ENCODE data around the gene NACAD.
"Not testable (repeated sequence)": the region's sequence is repeated elsewhere in the genome, so short reads cannot be mapped to it uniquely, and the experiment has no call there.

NACAD gene

DNA sequence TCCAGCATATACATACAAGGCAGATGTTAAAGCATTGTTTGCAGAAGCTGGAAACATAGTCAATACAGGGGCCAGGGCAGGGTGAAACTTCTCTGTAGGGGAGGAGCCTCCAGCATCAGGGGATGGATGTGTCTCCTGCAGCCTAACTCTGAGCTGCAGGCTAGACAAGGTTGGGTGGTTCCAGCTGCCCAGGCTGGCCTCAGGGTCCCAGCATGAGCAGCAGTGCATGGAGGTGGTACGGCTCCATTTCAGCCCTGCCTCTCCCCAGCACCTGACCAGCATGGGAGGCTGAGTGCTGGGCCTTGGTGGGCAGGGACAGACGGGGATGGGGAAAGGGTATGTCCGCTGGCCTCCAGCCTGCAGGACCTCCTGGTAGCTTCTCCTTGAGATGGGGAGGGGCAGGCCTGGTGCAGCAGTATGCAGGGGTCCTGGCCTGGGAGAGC lies 30.1 kb upstream of the NACAD start:
- in situ Hi-C loops (cut with MboI; ENCODE audit: low sequenced_read_pairs) = no loop called here

DNA sequence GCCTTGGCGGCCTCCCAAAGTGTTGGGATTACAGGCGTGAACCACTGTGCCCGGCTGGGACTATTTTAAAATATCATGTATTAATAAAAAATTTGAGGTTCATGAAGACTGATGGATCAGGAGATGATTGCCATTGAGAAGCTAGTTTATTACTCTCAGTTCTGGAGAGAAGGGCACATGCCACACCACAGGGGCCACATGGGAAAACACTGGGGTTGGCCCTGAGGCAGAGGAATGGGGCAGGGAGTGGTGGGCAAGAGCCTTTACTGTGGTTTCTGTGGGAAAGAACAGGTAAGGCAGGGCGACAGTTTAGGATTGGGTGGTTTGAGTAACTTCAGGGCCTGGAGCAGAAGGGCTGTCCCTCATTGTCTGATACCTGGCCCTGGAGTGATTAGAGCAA lies 29.5 kb upstream of the NACAD start:
- in situ Hi-C loops (cut with MboI; ENCODE audit: low sequenced_read_pairs) = no loop called here

DNA sequence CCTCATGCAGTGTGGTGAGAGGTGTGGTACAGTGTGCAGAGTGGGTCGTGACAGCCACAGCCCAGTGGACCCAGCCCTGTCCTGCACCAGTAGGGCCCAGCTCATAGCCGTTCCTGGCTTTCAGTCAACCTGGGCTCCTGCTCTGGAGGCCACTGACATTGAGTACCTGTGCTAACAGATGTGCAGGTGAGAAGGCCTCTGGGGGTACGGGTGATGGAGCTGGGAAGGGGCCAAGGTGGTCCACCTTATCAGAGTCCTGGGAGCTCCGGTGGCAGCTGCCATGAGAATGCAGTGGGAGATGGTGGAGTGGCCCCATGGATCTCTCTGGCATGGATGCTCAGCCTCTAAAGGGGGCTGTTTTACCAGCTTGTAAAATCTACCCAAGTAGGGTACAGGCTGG lies 28.8 kb upstream of the NACAD start:
- in situ Hi-C loops (cut with MboI; ENCODE audit: low sequenced_read_pairs) = no loop called here

DNA sequence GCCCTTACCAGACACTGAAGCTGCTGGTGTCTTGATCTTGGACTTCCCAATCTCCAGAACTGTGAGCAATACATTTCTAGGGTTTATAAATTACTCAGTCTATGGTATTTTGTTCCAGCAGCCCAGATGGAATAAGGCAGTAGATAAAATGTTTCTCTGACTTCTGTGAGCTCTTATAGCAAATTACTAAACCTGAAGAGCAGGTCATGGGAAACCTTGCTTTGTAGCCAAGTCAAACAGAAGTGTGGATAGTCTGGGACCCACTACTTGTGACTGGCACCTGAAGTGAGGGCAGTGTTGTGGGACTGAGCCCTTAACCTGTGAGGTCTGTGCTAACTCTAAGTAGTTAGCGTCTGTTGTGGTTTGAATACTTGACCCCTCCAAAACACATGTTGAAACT lies 27.3 kb upstream of the NACAD start:
- in situ Hi-C loops (cut with MboI; ENCODE audit: low sequenced_read_pairs) = no loop called here

DNA sequence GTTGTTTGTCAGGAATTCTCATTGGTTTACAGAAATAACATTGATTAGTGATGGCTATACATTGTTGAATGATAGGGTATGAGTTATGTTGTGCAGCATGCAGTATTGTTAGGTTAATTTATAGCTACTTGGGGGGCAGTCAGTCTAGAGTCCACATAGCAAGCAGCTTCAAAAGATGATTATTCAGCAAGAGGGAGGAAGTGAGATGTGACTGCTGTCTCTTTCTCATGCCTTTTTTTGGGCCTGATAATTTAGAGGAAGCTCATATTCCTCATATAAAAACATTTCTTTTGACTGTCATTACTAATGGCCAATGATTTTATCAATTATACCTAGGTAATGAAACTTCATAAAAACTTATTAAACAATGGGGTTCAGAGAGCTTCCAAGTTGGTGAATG lies 26.2 kb upstream of the NACAD start:
- in situ Hi-C loops (cut with MboI; ENCODE audit: low sequenced_read_pairs) = no loop called here

DNA sequence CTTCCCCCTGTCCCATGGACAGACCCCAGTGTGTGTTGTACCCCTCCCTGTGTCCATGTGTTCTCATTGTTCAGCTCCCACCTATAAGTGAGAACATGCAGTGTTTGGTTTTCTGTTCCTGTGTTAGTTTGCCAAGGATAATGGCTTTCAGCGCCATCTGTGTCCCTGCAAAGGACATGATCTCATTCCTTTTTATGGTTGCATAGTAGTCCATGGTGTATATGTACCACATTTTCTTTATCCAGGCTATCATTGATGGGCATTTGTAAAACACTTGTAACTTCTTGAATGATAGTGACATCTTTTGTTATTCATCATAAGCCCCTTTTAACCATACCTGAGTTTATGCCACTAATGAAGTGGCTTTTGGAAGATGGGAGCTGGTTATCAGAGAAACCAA lies 25.5 kb upstream of the NACAD start:
- in situ Hi-C loops (cut with MboI; ENCODE audit: low sequenced_read_pairs) = not testable (repeated sequence)

DNA sequence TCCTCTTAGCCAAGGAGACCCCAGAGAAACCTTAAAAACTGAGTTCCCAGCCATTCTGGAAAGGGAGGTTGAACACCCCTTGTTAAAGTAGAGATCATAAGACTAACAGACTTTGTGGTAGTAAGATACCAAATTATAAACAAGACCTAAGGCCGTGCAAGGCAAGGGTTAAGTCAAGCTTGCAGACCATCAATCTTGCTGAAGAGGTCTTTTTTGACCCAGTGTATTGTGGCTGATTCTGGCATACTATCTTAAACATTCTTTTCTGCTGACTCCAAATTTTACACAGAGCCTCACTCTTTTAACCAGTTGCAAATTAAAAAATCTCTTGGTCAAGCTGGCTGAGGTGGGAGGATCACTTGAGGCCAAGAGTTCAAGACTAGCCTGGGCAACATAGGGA lies 23.9 kb upstream of the NACAD start:
- in situ Hi-C loops (cut with MboI; ENCODE audit: low sequenced_read_pairs) = no loop called here

DNA sequence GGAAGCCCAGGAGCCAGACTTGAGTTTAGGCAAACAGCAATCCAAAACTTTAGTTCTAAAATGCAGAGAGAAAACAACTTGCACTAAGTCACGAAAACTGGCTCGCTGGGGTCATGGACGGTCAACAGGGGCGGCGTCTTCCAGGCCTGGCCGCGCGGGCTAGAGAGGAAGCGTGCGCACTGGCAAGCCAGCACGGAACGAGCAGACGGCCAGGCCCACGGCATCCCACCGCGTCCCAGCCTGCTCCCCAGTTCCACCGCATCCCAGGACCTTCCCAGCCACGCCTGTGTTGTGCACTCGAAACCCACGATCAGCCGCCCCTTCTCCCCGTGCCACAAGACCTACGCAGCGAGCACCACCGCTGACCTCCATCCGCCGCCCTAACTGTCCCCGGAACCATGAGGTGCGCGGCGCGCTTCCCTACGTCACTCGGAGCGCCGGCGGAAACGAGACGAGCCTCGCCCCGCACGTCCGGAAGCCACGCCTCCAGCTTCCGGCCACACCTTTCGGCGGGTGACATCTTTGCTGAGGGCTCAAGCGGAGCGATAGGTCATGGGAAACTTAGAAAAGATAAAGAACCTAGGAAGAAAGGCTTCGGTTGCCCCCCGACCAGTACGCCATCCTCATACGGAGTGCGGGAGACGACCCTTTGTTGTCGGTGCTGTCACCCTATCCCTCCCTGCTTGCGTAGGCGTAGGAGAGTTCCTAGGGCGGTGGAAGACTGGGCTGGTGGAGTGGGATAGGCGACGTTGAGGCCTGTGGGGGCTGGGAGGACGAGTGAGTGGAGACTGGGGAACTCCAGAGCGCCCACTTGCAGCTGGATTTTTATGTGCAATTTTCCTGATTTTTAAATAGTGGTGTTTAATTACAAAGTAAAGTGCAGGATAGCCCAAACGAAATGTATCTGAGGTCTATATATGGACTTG lies 22.8 kb upstream of the NACAD start, which contains the start of gene TBRG4:
TBRG4 (minus strand) TSS at position 400 of the 926 bp plus-strand sequence. CDS start 2,460 bp downstream, outside the sequence.
- in situ Hi-C loops (cut with MboI; ENCODE audit: low sequenced_read_pairs) = no loop called here

DNA sequence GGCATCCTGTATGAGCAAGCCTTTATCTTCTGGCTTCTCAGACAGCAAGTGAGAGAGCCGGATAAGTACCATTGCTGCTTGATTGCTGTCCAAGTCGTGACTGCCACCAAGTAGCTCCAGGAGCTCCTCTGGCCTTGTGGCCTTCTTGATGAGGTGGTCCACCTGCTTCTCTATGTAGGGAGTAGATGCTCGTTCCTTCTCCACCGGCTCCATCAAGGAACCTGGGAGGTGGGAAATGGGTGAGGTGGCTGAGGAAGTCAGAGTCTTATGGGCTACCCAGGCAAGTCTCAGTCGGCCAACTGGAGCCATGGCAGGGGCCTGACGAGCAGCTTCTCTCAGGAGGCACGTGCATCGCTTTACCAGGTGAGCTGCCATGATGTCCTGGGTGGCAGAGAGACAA lies 20.1 kb upstream of the NACAD start:
- in situ Hi-C loops (cut with MboI; ENCODE audit: low sequenced_read_pairs) = no loop called here

DNA sequence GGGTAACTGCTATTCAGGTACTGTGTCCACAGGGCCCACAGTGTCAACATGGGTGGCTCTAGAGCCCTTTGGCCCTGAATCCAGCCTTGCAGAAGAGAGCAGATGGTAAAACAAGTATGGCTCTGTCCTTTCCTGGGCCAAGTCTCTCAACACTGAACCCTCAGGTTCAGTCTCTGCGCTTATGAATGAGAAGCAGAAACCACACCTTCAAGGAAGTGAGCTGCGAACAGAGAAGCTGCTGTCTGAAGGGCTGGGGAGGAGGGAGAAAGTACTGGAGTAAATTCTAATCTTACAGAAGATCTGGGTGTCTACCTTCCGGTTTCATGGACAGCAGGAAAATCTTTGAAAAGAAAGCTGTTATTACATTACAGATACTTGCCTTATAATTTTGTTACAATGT lies 18.6 kb upstream of the NACAD start:
- in situ Hi-C loops (cut with MboI; ENCODE audit: low sequenced_read_pairs) = no loop called here

DNA sequence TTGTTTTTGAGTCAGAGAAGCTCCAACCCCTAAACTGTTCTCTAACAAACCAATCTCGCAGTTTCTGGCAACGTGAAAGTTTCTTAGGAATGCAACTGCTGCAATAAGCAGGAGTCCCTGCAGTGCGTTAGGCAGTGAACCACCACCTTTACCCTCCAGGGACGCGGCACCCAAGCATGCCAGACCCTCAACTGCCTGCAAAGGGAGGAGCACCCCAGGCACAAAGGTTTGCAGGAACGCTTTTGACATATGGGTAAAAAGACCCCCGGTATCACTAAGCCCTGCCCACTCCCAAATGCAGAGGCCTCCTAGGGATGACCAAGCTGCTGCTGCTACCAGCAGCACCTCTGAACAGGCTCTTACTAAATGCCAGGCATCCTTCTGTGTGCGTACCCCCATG lies 18.1 kb upstream of the NACAD start:
- in situ Hi-C loops (cut with MboI; ENCODE audit: low sequenced_read_pairs) = no loop called here

DNA sequence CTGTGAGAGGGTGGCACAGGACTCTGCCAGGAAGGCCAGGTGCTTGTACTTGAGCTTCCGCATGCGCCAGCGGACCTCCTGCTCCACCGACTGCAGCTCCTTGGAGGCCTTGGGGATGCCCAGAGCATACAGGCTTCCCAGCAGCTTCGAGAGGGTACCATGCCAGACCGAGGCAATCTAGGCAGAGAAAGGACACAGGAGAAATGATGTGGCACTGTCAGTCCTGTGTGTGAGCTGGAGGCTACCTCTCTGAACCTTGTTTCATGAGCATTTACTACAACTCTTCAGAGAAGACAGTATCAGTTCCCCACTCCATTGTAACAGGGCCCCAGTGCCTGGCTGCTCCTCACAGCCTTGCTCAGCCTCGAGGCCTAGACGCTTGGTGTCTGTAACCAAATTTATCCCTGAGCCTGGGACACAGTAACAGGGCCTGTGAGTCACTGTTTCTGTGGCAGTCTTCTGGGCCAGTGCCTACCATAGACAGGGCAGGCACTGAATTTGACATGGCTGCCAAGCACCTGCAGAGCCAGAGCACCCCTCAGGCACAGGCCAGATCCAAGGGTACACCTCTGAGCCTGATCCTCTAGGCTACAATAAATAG lies 16.9 kb upstream of the NACAD start:
- in situ Hi-C loops (cut with MboI; ENCODE audit: low sequenced_read_pairs) = no loop called here

DNA sequence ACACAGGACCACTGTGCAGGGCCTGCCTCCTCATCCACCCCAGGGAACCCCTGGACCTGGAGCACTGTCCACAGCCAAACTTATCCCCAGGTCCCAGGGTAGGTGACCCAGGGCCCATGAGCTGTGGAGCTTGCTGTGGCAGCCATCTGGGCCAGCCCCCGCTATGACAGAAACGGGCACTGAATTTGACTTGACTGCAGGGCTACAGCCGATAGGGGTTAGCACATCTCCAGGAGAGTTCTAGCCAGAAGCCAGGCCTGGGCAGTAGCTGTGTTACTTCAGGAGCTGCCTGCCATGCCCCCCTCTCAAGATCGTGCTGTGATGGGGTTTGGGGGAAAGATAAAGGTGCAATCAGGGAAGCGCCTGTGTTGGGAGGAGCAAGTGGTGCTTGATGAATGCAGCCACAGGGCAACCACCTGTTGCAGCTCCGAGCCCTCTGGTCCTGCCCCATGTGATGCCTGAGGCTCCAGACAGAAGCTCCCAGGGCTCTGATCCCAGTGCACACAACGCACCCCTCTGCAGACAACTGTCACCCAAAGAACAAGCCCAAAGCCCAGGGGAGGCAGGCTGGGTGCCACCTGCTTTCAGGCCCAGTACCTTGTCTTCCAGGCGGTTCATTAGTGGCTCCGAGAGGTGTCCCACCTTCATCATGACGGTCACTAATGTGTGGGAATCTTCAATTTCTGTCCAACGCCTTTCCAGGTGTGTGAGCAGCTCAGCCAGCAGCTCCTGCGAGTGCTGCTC lies 16.2 kb upstream of the NACAD start:
- in situ Hi-C loops (cut with MboI; ENCODE audit: low sequenced_read_pairs) = no loop called here

DNA sequence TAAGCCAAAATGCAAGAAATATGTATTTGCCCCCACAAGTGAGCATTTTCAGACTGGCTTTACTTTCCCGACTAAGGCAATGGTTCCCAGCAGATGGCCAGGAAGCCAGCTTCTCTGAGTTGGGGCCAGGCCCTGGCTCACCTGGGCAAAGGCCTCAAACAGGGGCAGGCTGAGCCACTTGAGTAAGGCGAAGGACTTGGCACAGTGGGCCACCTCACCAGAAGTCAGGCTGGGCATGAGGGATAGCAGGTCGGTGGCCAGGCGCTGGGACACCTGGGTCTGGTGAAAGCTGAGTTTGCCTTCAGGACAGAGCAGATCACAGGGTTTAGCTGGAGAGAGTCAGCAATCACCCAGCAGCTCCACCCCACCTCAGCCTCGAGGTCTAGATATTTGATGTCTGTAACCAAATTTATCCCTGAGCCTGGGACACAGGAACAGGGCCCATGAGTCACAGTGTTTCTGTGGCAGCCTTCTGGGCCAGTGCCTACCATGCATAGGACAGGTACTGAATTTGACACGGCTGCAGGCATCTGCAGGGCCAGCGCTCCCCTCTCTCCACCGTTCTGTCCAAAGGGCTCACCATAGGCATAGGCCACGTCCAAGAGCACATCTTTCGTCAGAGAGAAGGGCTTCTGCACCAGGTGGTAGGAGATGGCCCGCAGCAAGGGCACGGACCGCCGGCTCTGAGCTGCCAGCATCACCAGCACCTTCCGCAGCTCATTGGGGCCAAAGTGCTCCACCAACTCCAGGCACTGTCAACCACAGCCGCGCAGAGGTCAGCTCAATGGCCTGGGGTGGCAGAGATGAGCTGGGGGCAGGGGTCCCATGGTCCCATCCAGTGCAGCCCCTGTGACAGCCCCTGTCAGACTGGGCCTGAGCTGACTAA lies 15.4 kb upstream of the NACAD start:
- in situ Hi-C loops (cut with MboI; ENCODE audit: low sequenced_read_pairs) = no loop called here

DNA sequence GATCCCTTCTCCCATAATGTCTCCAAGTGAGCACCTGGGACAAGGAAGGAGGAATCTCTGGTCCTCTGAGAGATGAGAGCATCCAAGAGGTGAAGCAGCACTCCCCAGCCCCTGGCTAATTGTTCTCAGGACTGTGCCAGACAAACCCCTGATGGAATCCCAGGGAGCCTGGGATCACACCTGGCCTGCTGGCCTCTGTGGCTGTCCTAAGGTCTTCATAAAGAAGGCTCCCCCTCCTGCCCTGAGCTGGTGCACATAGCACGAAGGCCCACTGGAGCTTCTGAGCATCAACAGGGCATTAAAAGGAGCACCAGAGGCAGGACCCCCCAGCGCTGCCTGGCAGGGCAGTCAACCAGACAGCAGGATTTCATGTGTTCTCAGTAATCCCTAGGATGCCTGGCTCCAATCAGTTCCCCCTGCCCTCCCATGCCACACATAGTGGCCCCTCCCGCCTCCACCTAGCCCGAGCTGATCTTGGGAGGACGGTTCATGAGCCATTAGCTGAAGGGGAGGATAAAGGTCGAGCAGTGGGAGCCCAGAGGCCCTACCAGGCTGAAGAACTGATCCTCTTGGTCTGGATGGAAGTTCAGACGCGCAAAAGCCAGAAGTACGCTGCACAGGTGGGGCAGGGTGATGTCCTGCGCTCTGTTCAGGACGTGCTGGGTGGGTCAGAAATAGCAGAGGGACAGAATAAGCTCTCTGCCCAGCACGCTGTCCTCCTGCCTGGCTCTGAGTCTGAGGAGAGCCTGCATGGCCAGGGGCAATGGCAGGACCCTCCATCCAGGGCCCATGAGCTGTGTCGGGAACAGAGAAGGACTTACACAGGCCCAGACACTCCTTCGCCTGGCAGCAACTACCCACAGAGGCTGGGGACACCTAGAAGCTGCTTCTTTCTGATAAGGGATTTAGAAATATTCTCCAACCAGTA lies 14.3 kb upstream of the NACAD start:
- in situ Hi-C loops (cut with MboI; ENCODE audit: low sequenced_read_pairs) = no loop called here

DNA sequence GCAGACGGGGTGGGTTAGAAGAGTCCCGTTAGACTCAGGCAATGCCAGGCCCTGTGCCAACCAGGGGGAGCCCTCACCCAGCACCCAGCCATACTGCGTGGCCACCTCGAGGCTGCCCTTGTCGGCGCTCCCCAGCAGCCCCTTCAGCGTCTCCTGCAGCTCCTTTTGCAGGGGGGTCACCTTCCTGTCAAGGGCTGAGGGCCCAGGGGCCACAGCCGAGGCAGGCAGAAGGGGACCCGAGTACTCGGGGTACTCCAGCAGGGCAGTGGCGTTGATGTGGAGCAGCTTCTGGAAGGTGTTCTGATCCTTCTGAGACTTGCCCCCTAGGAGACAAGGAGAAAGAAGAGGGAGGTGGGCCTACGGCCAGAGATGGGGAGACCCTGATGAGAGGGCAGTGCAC lies 13.0 kb upstream of the NACAD start:
- in situ Hi-C loops (cut with MboI; ENCODE audit: low sequenced_read_pairs) = no loop called here

DNA sequence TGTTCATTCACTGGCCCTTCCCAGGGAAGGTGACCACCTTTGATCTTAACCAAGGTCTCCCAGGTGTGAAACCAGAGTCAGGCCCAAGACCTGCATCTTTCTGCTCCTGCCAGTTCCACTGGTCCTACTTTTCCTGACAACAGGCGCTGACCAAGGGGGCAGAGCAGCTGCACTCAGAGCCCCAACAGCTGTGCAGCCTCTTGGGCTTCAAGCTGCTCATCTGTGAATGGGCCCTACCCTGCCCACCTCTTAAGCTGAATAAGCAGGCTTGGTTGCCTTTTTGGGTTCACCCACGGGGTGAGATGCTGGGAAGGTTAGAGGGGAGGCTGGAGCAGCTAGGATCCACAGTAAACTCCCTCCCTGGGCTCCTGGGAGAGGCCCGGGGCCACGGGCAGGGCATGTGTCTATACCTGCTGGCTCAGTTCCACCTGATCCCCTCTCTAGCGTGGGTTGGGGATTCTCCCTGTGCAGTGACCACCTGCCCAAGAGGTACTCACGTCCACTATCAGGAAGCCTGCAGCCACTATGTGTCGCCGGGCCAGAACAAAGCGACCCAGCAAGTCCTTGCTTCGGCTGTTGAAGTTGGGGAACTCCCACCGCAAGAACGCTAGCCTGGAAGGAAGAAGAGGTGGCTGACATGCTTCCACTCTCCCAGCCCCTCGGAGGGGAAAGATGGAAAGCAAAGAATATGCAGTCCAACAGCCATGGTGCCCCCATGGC lies 12.2 kb upstream of the NACAD start:
- in situ Hi-C loops (cut with MboI; ENCODE audit: low sequenced_read_pairs) = no loop called here

DNA sequence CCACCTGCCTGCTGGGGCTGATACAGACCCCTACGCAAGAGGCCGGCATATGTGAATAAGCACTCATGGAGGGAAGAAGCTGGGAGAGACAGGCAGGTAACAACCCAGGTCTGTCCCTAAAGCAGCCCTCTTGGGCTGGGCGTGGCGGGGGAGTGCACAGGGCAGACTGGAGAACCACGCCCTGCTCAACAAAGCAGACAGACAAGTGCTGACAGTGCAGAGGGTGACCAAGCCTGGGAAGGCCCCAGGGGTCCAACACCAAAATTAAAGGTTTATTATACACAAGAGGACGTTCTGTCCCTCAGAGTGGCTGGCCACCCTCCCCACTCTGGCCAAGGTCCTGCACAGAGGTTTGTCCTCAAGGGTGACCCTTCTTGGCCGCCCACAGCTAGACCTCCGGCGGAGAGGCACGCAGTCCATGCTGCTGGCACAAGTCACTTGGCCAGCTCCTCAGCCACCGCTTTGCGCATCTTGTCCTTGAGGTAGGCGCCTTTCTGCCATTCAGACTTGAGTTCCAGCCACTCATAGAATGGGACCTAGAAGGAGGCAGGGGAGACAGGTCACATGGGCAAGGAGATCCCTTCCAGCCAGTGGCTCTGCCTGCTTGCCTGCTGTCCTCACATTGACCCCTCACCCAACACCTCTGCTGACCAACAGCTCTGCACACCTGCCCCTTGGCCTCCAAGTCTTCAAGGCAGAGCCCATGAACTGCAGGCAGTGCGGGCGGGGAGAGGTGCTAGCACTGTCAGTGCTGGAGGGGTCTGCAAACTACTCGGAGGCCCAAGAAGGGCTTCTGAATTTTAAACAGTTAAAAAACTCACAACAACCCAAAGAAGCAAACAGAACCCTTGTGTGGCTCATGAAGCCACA lies 11.4 kb upstream of the NACAD start:
- in situ Hi-C loops (cut with MboI; ENCODE audit: low sequenced_read_pairs) = no loop called here
